CD4-positive, alpha-beta T cell treated with Interleukin-1 beta for 1 hour (primary cell): Measurements from ENCODE around the gene PLXNA4.
"Not testable (repeated sequence)": the region's sequence is repeated elsewhere in the genome, so short reads cannot be mapped to it uniquely, and the experiment has no call there.

Source experiments
- DNase-seq, 2 donors: peaks; one replicate each; pipeline ENCODE4 v3.0.0-alpha.2; 2020 to 2022

Gene PLXNA4

DNA sequence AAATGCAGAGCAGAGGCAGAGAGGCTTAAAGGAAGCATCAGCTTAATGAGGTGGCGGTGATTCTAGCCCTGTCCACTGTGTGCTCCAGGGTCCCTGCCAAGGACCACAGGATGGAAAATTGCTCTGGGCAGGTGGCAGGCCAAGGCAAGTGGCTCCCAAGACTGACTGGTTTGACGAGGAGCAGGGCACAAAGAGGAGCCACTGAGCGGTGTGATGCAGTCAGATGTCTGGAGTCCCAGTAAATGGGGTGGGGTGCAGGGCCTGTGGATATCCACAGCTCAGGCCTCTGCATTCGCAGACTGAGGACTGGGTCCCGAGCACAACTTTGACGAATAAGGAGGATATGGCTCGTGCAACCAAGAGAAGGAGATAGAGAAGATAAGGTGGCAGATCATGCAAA is 385.6 kb downstream of the PLXNA4 start:
- no peak for DNase-seq

DNA sequence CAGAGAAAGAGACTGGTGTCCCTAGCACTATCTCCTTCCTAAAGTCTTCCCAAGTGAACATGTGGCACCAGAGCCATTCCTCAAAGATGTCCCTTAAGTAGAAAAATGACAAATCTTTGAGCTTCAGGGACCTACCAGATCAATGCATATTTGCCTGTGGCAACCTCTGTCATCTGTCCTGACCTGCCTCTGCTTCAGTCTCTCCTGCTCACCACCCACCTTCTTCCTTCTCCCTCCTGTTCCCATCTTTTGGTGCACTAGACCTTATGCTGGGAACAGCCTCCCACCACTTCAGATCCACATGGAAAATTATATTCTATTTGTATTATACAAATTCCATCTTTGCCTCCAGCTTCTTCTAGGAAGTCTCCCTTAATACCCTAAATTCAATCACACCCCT is 386.4 kb downstream of the PLXNA4 start:
- no peak for DNase-seq

DNA sequence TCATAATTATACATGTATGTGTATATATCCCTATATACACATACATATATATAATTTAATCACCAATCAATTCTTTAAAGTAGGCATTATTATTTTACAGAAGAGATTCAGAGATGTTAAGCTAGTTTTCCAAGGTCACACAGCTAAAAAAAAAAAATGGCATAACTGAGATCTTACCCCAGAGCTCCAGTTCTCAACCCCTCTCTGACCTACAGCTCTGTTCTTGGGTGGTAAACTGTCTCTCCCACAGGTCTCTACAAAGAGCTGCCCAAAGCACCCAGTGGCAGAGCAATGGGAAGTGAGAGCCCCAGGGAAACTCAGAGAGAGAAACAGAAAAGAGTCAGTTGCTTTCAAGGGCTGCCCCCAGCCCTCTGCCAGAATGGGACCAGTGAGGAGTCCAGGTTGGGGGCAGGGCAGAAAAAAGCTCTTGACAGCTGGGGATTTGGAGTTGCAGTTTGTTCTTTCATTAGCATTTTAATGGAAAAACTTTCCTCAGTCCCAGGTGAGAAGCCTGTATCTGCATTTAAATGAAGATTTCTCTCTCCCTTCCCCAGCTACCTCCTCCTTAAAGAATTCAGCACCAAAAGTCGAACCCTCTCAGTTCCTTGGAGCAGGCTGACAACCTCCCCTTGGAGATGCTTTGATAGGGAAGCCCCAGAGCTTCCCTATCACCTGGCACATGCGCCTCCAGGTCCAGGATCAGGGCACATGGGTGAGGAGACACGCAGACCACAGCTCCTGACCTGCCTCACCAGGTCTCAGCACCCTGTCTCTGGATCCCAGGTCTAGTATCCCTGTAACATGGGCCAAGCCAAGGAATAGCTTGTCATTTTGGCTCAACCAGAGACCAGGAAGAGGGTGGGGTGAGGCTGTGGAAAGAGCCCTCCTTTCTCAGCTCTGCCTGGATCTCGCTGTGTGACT is 388.1 kb downstream of the PLXNA4 start:
- DNase-seq: no peak

DNA sequence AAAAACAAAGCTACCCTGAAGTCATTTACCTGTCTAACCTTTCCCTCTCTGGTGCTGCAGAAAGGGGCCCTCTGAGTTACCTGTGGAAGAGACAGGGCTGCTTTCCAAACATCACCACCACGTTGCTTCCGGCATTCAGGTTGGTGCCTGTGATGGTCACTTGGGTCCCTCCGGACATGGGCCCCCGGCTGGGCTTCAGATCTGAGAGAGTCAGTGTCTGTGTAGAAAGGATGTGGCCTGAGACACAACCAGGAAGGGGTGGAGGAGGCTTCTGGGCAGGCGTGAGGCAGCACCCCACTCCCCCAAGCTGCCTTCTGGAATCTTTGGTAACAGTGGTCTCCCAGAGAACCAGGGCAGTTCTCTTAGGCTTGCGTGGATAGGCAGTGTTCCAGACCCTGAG is 388.9 kb downstream of the PLXNA4 start:
- no peak for DNase-seq

DNA sequence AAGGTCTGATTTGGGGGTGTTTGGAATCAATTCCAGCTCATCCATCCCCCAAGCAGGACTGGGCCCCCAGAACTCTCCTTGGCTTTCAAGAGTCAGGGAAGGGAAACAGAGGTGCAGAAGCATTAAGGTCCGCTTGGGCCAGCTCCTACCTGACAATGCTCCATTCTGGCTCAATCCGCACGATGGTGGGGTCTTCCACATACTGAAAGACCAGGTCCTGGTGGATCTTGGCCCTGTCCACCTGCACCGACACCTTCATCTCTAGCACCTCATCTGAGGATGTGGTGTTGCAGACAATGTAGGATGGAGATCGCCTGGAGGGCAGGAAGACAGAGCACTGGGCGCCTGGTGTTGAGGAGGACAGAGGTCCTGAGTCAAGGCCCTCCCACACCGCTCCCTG is 391.1 kb downstream of the PLXNA4 start:
- DNase-seq: no peak

DNA sequence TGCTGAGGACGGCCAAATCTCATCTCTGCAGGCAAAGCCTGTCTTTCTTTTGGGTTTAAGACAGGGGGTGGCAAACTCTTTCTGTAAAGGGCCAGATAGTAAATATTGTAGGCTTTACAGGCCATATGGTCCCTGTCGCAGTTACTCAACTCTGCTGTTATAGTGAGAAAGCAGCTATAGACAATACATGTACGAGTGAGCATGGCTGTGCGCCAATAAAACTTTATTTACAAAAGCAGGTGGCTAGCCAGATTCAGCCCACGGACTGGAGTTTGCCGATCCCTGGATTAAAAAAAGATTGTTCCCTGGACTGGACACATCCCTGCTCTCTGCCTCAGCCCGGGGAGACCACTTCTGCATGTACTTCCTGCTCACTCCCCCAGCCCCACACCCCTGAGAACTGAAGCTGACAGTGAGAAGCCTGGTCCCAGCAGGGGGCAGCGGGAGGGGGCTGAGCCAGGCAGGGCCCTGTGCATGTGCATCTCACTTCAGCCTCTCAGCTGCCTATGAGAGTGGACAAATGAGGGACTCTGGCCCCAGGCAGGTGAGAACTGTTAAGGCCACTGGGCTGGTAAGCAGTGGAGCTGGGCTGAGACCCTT is 392.4 kb downstream of the PLXNA4 start:
- DNase-seq: no peak

DNA sequence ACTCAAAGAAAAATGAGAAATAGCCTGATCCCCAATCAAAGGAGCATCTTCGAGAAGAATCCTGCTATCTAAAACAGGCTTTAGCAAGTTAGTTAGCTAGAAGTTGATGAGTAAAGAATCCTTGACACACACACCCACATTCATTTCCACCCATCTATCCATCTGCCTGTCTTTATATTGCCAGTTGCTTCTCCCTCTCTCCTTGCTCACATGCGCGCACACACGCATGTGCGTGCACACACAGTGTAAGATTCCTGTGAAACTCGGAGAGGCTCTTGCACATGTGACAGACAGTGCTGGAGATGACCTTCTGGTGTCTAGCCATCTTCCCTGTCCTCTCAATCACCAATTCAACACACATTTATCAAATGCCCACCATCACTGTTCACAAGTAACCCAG is 393.3 kb downstream of the PLXNA4 start:
- no peak for DNase-seq

DNA sequence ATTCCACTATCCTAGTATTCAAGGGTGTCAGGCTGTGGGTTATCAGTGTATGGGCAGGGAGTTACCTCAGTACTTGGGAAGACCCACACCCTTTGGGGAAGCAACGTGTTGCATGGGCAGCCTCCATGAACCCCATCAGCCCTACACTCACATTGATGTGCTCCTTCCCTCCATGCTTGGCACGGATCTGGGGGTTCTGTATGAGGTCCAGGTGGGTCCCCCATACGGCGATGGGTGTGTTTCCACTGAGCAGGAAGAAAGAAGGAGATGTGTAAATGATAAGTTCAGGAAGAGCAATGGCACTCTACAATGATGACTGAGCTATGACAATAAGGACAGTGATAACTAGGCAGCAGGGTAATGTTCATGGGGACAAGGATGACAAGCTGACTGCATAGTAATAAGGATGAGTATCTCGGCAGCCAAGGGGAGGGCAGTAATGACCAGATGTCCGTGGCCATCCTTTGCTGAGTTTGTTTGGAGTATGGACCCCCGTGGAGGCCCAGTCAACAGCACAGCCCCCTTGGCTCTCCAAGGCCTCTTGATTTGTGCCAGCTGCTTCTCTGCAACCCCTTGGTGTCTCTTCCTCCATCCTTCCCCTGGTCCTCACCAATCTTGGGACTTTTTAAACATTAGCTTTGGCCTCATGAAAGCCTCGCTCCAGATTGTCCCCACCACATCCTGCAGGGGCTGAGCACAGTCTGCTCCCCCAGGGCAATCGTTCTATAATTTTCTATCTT is 394.2 kb downstream of the PLXNA4 start:
- no peak for DNase-seq

DNA sequence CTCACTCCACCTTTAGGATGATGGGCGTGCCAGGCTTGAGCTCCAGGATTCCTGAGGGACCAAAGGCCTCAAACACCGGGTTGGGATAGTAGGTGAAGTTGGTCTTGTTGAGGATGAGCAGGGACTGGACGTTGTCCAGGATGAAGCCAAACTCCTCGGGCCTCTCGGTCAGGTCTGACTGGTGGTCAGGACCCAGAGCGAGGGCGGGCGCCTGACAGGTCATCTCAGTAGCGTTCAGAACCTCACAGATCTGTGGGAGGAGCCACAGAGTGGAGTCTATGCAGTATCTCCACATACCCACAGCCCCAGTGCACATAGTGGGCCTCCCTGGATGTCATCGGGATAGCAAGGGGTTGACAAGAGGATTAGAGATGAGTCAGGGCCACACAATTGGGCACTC is 394.9 kb downstream of the PLXNA4 start:
- DNase-seq: no peak

DNA sequence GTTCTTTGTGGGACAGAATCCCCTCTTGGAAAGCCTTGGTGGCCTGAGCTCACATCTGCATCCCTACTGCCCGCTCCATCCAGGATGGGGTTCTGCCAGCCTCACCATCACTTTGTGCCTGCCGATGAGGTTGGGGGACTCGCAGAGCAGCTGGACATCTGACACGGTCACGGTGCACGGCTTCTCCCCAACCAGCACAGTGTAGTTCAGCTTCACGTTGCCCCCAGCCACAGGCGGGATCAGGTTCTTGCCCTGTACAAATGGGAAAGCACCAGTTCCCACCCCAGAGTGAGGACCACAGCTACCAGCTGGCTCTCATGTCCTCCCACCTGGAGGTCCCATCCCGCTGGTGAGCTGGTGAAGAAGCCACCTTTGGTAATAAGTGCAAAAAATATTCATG is 395.8 kb downstream of the PLXNA4 start:
- DNase-seq: no peak

DNA sequence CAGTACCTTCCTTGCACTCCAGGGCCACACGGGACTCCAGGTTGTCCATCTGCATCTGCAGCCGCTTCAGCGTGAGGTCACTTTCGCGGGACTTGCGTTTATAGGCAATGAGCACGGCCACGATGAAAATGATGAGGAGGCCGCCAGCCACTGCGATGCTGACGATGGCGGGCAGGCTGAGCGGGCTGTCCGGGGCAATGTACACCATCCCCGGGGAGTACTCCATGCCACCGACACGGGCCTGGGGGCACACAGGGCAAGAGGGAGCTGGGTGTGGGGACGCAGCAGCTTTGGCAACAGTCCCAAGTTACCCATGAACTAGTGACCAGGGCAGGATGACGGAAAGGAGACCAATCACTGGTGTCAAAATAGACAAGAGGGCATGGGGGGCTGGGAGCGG is 396.6 kb downstream of the PLXNA4 start:
- DNase-seq: no peak

DNA sequence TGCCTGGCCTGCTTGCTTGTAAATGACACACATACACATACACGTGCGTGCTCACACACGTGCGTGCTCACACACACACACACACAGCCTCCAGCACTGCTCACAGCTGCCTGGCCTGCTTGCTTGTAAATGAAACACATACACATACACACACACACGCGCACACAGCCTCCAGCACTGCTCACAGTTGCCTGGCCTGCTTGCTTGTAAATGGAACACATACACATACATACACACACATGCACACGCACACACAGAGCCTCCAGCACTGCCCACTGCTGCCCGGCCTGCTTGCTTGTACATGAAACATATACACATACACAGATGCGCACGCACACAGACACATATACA is 397.2 kb downstream of the PLXNA4 start:
- no peak for DNase-seq

DNA sequence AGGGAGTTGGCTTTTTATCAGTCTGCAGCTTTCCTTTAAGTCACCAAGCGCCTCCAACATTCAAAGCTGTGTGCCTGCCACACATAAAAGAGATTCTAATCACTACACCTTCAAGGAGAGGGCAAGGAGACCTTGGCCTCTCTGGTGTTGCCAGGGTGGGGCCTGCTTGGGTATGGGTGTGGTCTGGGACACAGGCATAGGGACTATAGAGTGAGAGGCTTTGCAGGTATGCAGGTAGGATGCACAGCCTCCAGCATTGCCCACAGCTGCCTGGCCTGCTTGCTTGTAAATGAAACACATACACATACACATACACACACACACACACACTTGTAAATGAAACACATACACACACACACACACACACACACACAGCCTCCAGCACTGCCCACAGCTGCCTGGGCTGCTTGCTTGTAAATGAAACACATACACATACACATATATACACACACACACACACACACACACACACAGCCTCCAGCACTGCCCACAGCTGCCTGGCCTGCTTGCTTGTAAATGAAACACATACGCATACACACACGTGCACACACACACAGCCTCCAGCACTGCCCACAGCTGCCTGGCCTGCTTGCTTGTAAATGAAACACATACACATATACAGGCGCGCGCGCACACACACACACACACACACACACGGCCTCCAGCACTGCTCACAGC is 397.7 kb downstream of the PLXNA4 start:
- not testable (repeated sequence) for DNase-seq

DNA sequence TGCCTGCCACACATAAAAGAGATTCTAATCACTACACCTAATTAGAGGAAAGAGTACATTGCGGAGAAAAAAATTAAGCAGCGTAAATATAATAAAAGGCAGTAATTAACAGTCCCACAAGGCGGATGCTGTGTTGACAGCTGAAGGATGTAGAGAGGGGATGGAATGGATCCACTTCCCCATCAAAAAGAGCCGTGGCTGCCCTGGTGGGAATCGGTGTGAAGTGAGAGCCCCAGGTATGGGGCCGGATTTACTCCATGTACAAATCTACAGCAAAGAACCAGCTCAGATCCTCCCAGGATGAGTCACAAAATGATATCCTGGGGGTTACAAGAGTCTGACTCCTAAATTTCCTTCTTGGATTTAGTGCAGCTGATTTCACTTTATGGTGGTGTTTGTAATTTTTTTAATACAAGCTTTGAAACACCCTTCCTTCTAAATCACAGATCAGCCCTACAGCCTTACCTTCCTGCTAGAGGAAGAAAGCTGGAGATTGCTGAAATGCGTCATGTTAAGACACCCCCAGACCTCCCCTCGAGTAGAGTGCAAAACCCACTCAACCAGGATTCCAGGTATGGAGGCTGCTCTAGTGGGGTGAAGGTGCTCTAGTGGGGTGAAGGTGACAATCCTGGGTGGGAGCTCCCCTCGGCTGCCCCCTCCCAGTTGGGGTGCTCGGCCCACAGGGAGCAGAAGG is 398.4 kb downstream of the PLXNA4 start:
- DNase-seq: no peak

DNA sequence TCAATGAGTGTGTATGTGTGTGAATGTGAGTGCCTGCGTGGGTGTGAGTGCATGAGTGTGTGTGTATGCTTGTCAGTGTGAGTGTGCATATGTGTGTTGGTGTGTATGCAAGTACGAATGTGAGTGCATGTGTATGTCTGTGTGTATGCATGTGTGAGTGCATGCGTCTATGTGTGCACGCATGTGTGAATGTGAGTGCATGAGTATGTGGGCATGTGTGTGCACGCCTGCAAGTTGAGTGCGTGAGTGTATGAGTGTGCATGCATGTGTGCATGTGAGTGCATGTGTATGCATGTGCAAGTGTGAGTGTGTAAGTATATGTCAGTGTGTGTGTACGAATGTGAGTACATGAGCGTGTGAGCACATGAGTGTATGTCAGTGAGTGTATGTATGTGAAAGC is 399.6 kb downstream of the PLXNA4 start:
- DNase-seq: no peak

DNA sequence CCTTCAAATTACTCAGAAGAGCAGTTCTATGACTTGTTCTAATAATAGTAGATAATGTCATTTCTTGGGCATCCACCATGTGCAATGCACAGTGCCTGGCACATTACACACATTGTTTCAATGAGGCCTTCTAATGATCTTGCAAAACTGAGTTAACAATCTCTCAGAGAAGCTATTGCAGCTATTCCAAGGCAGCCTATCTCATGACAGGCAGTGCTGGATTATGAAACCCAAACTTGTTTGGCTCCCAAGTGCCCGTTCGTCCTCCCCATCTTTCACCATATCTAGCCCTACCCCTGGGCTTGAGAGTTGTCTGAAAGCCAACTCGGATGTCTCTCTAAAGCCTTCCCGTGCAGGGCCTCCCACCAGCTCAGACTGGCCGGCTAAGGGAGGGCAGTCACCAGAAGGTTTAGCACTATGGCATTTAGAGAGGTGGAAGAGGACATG is 405.1 kb downstream of the PLXNA4 start:
- no peak for DNase-seq

DNA sequence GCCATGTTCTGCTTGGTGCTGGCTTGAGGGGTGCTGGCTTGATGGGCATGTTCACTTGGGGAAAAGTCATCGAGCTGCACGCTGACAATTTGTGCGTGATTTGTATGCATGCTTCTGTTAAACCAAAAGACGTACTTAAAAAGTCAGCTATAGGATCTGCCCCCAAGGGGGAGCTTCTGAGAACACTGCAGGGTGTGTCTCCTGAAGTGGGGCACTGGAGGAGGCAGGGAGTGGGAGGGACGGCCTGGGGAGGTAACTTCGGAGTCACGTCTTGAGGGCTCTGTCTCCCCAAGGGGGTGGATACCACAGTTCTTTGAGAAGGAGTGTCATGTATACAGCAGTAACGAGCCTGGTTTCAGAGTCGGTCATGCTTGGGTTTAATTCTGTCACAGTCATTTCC is 406.5 kb downstream of the PLXNA4 start:
- no peak for DNase-seq

DNA sequence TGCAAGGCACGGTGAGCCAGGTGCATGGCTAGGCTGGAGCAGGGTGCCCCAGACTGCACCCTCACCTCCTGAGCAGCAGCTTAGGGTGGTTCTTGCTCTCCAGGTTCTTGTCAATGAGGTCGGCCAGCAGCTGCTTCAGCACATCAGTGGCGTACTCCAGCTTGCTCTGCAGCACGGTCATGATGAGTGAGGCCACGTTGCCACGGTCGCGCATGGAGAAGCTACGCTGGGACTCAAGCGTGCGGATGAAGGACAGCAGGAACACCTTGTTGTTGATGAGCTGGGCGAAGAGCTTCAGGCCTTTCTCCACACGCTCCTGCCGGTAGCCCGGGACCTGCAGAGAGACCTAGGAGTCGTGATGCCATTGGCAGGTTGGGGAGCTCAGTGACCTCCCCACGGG is 408.0 kb downstream of the PLXNA4 start:
- no peak for DNase-seq

DNA sequence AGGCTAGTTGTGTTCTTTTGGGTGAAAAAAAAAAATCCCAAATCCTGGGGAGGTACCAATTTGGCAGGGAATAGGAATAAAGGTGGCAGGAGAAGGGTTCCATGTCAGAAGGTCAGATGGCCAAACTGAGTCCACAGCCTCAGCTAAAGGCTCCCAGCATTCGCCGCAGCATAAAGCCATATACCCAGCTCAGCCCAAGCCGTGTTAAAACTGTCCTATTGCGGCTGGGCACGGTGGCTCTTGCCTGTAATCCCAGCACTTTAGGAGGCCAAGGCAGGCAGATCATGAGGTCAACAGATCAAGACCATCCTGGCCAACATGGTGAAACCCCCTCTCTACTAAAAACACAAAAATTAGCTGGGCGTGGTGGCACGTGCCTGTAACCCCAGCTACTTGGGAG is 410.6 kb downstream of the PLXNA4 start:
- DNase-seq: not testable (repeated sequence)

DNA sequence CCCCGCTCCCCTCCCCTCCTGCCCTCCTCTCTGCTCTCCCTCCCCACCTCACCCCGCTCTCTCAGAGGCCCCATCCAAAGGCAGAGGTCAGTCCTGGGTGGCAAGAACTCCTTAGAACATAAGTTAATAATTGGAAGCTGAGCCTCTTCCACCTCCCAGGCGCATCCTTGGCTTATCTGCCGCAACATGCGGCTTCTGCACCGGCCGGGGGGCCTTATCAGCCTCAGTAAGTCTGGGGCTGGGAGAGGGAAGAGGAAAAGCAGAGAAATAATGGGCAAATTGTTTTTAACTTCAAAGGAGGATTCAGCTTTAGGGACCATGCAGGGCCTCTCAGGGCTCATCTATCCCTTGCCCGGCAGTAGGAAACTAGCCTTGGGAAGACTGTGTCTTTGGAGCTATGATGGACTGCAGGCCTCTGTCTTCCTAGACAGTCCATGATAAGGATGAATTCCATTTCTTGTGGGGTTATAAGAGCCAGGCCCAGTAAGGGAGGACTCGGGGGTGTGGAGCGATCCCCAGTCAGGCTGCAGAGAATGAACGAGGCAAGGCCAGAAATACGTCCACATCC is 411.6 kb downstream of the PLXNA4 start:
- no peak for DNase-seq

DNA sequence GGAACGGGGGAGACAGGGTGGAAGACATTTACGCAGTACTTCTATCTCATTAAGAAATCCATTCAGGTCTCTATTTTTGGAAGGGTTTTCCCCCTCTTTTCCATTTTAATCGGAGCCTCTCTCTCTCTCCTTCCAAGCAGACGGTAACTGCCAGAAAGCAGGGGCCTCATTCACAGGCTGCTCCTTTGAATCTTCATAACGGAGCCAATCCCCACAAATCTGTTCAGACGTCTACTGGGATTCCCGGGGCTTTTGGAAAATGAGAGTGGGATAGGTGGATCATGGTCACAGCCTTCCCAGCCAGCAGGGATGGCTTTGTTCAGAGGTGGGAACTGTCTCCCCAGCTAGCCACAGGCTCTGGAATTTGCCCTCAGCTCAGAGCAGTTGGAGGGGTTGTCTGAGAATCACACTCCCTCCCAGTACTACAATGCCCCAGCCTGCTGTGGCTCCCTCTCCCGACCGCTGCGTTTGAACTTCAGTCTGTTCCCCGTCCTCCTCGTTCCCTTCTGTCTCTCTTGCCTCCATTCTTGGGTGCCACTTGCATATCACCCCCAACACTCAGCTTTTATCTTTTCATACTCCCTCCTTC is 413.6 kb downstream of the PLXNA4 start:
- DNase-seq: no peak

DNA sequence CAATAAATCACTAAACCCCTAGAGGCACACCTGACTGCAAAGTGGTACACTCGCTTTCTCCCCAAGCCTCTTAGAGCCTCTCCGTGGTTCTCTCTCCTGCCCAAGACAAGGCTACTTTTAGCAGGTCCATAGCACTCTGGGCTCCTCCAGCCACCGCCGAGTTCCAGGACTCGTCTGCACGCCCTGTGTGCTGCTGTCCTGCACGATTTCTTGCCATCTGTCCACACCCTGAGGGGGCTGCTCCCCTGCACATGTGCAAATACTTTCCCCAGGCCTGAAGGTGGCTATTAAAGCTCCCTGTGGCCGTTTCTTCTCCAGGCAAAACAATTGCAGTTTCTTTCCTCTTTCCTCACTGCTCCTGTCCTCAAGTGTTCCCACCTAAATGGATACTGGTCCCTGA is 414.3 kb downstream of the PLXNA4 start:
- no peak for DNase-seq
